GM12878 (cell line): ENCODE results near the gene GRN. TPM values are rescaled to one million over a fixed set of nuclear protein-coding genes. Genes with fewer than 3 reads are reported as not detected.
"Not testable (repeated sequence)": the region's sequence is repeated elsewhere in the genome, so short reads cannot be mapped to it uniquely, and the experiment has no call there.

ENCODE experiments used
- ATAC-seq: fragments of 200-7000 bp; cut with Tn5 transposase; 3 replicates; pipeline ENCODE4 v1.9.1; 2020; ENCODE audit warnings: mild to moderate bottlenecking, moderate library complexity
- BruUV-seq: library from RNA; stranded (reverse); fragments of 400-500 nt; replicated peaks from 2 replicates; lab custom pipeline; 2021; lab: Mats Ljungman, UMichigan
- CTCF ChIA-PET: fragments of 300-600 bp; sonication (Branson Sonifier 250); formaldehyde crosslinking; extraction: SDS; loops from one replicate; lab custom pipeline; 2021; ENCODE audit warnings: inconsistent platforms; lab: Yijun Ruan, JAX
- POLR2A ChIA-PET: fragments of 350-600 bp; formaldehyde crosslinking; extraction: SDS; loops from one replicate; lab custom pipeline; 2021; ENCODE audit warnings: inconsistent platforms; lab: Charles Lee
- RAD21 ChIA-PET: fragments of 300-600 bp; sonication (Branson Sonifier 250); formaldehyde crosslinking; loops from one replicate; lab custom pipeline; 2023; ENCODE audit warnings: antibody characterized with exemption; ENCODE audit not compliant: unreplicated experiment; lab: Charles Lee
- SMC1A ChIA-PET: fragments of 300-600 bp; sonication (Branson Sonifier 250); formaldehyde crosslinking; loops from one replicate; lab custom pipeline; 2023; ENCODE audit not compliant: unreplicated experiment, uncharacterized antibody; lab: Charles Lee
- DNase-seq: peaks from one replicate; pipeline ENCODE4 v3.0.0-alpha.2; 2011; ENCODE audit warnings: low read depth, low spot score
- FAIRE-seq: peaks from 3 replicates; lab custom pipeline; 2011; peaks lifted over from hg19 to GRCh38; lab: Jason Lieb, UNC
- H2AFZ ChIP-seq: 2 replicates; pipeline ENCODE4 v1.6.0; 2011; ENCODE audit warnings: low read depth, low read length, control low read depth; ENCODE audit not compliant: control insufficient read depth
- H3K27ac ChIP-seq: 2 replicates; pipeline ENCODE4 v1.5.1; 2011; ENCODE audit warnings: control low read depth; ENCODE audit not compliant: control insufficient read depth, insufficient read depth
- H3K27me3 ChIP-seq, 2 experiments: replicated peaks in 1 of 2; 2 replicates each; pipeline versions ENCODE4 v1.6.0 to v1.6.1; 2011; ENCODE audit warnings: low read length in 1 of 2; ENCODE audit not compliant: control insufficient read depth in 2 of 2, insufficient read depth in 2 of 2
- H3K36me3 ChIP-seq, 2 experiments: 2 replicates each; pipeline ENCODE4 v1.5.1; 2011; ENCODE audit warnings: low read length in 1 of 2; ENCODE audit not compliant: control insufficient read depth in 2 of 2, insufficient read depth in 2 of 2
- H3K4me1 ChIP-seq: 2 replicates; pipeline ENCODE4 v1.6.1; 2011; ENCODE audit warnings: mild to moderate bottlenecking, low read length, moderate library complexity, mixed read lengths; ENCODE audit not compliant: control insufficient read depth, insufficient read depth
- H3K4me2 ChIP-seq: 2 replicates; pipeline ENCODE4 v1.6.0; 2011; ENCODE audit warnings: control low read depth; ENCODE audit not compliant: control insufficient read depth, insufficient read depth
- H3K4me3 ChIP-seq: fragments of 200-600 bp; sonication (generic); 2 replicates; pipeline ENCODE4 v1.5.1; 2016
- H3K79me2 ChIP-seq: 2 replicates; pipeline ENCODE4 v1.6.0; 2011; ENCODE audit warnings: low read length; ENCODE audit not compliant: control insufficient read depth, insufficient read depth
- H3K9ac ChIP-seq: 2 replicates; pipeline ENCODE4 v1.8.0; 2011; ENCODE audit warnings: low read length, control low read depth, mixed read lengths; ENCODE audit not compliant: control insufficient read depth, insufficient read depth
- H3K9me3 ChIP-seq: replicated peaks from 3 replicates; pipeline ENCODE4 v1.5.1; 2011; ENCODE audit warnings: mild to moderate bottlenecking, low read length; ENCODE audit not compliant: control insufficient read depth, insufficient read depth
- H4K20me1 ChIP-seq: 2 replicates; pipeline ENCODE4 v1.6.0; 2011; ENCODE audit not compliant: control insufficient read depth, insufficient read depth
- CBFB ChIP-seq: IDR thresholded peaks from 2 replicates; pipeline ENCODE4 v1.6.1; 2016; ENCODE audit warnings: antibody characterized with exemption, low read depth
- FOXK2 ChIP-seq: fragments of 450-650 bp; IDR thresholded peaks from 2 replicates; pipeline ENCODE4 v1.6.1; 2017; ENCODE audit warnings: mild to moderate bottlenecking, moderate library complexity
- IKZF2 ChIP-seq, 2 experiments: fragments of 450-650 bp; IDR thresholded peaks; 2 replicates each; pipeline ENCODE4 v1.6.1; 2017; ENCODE audit warnings: mild to moderate bottlenecking in 2 of 2, moderate library complexity in 2 of 2
- KDM1A ChIP-seq: fragments of 200-600 bp; sonication (generic); IDR thresholded peaks from 2 replicates; pipeline ENCODE4 v1.6.1; 2016; ENCODE audit warnings: borderline replicate concordance
- PML ChIP-seq: IDR thresholded peaks from 2 replicates; pipeline ENCODE4 v1.6.1; 2012; ENCODE audit warnings: low read length, inconsistent platforms
- POU2F2 ChIP-seq: IDR thresholded peaks from 3 replicates; pipeline ENCODE4 v1.6.1; 2011; ENCODE audit warnings: low read depth, mild to moderate bottlenecking, low read length, borderline replicate concordance
- SRF ChIP-seq, 2 experiments: IDR thresholded peaks; 2 replicates each; pipeline ENCODE4 v1.6.1; 2011; ENCODE audit warnings: low read depth in 2 of 2, low read length in 2 of 2, mild to moderate bottlenecking in 1 of 2, moderate library complexity in 1 of 2
- TCF12 ChIP-seq: IDR thresholded peaks from 2 replicates; pipeline ENCODE4 v1.6.1; 2011; ENCODE audit warnings: low read depth, mild to moderate bottlenecking, low read length
- YBX1 ChIP-seq: fragments of 450-650 bp; IDR thresholded peaks from 2 replicates; pipeline ENCODE4 v1.6.1; 2016; ENCODE audit warnings: antibody characterized with exemption
- ZNF217 ChIP-seq: fragments of 450-650 bp; IDR thresholded peaks from 2 replicates; pipeline ENCODE4 v1.6.1; 2017; ENCODE audit warnings: antibody characterized with exemption, mild to moderate bottlenecking
- WGBS: methylation state at CpG from one replicate; pipeline ENCODE4 v1.1.6; 2016; ENCODE audit warnings: low lambda C conversion rate; ENCODE audit not compliant: insufficient replicate concordance, insufficient coverage; ENCODE audit errors: missing lambda C conversion rate; 5-methylcytosine and 5-hydroxymethylcytosine counted together
- in situ Hi-C: fragments of 300-500 bp; cut with MboI; formaldehyde crosslinking; loops from 9 replicates; pipeline ENCODE4 v1.14.3; 2018; ENCODE audit warnings: mixed read lengths
- intact Hi-C: fragments of 100-400 bp; cut with micrococcal nuclease; formaldehyde crosslinking; loops from one replicate; pipeline ENCODE4 v1.14.2; 2022; ENCODE audit not compliant: unreplicated experiment
- polyA plus RNA-seq, 11 experiments: library from polyadenylated mRNA; depleted of rRNA in 4 of 11; unstranded in 6 of 11; stranded (reverse) in 5 of 11; fragments of >200 nt; fragmentation: Nextera tagmentation in 4 of 11; fragmentation: Illumina TruSeq in 1 of 11; extraction: Ambion mirVana in 4 of 11; extraction: Trizol in 1 of 11; gene quantifications; 1 replicate in 1 of 11; 2 replicates in 10 of 11; pipeline versions ENCODE4 v1.2.1 to v1.2.3, GENCODE V29; 2011 to 2016; ENCODE audit warnings: inconsistent platforms in 2 of 11, missing spikeins in 2 of 11, low read depth in 1 of 11
- total RNA-seq, 4 experiments: library from RNA; depleted of rRNA in 3 of 4; stranded (reverse); fragments of >200 nt in 3 of 4; fragmentation: Illumina TruSeq in 1 of 4; extraction: Trizol in 1 of 4; gene quantifications; 2 replicates each; pipeline versions ENCODE4 v1.2.1 to v1.2.3, GENCODE V29; 2013 to 2021
- TF ChIP-seq, protein P1 (sequence below): IDR thresholded peaks from 2 replicates; pipeline ENCODE4 v1.6.1; 2012; ENCODE audit warnings: low read length, inconsistent platforms

The GRN gene
- total and polyA plus RNA-seq, 10 of the 15 experiments (the other 5 are each of a cell fraction or from before 2014, with no cell fraction given), result 22.3 to 389 (median 139) TPM

DNA sequence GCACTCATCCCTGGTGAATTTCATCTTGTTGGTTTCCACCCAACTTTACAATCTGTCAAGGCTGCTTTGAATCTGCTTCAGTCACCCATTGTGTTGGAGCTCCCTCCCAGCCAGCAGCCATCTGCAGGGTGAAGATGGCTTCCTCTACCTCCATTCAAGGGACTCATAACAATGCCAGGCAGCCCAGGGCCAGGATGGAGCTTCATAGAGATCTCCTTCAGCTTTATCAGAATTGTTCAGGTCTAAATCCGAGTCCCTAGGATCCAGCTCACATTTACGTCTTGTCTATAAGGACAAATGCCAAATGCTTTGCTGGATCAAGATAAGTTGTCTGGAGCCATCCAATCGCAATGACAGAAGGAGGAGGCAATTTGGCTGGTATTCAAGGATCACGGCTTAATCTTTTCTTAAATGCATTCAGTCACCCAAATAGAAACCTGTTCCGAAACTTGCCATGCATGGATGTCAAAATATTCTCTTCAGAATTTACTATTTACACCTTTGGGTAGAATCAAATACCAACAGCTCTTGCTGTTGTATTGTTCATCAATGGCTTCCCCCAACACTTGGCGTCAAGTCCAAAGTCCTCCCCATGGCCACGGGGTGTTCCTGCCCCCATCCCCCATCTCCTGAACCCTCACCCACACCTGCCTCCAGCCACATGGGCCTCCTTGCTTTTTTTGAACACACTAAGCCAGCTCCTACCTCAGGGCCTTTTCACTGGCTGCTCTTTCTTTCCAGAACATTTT, 22.3 kb downstream of the GRN start:
- H3K4me2 ChIP-seq, result no peak overlapping the region
- peaks cover 0 to 2% of the 10 kb centered on the region in 2 experiments for H3K27me3 ChIP-seq
- no peaks in the 10 kb centered on the region for H3K79me2 ChIP-seq
- ChIA-PET RAD21 (interaction anchor here (1.0 kb wide), 1 partner anchor 156 kb away, joined by 3 read pairs; no protein-coding TSS in a partner anchor), SMC1A (no interaction called here), CTCF (interaction anchor here (1.0 to 1.2 kb wide), 2 partner anchors 9 to 31 kb away, joined by 3 to 8 read pairs; no protein-coding TSS in a partner anchor), POLR2A (interaction anchor here (0.5 kb wide), 1 partner anchor 72 kb away, joined by 3 read pairs; no protein-coding TSS in a partner anchor)
- no peaks in the 10 kb centered on the region for H3K4me1 ChIP-seq
- no peak for TF ChIP-seq FOXK2
- no peak for TF ChIP-seq IKZF2 (IDR thresholded peaks at IDR 0.05)
- TF ChIP-seq, protein P1, sequence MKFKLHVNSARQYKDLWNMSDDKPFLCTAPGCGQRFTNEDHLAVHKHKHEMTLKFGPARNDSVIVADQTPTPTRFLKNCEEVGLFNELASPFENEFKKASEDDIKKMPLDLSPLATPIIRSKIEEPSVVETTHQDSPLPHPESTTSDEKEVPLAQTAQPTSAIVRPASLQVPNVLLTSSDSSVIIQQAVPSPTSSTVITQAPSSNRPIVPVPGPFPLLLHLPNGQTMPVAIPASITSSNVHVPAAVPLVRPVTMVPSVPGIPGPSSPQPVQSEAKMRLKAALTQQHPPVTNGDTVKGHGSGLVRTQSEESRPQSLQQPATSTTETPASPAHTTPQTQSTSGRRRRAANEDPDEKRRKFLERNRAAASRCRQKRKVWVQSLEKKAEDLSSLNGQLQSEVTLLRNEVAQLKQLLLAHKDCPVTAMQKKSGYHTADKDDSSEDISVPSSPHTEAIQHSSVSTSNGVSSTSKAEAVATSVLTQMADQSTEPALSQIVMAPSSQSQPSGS, result no peak
- no peak for TF ChIP-seq SRF (IDR thresholded peaks at IDR 0.05; ENCODE audit: low read depth in 2 of 2, low read length in 2 of 2)
- TF ChIP-seq YBX1, result no peak
- no peak for TF ChIP-seq TCF12
- TF ChIP-seq POU2F2, result no peak
- TF ChIP-seq ZNF217, result no peak
- no peak for TF ChIP-seq CBFB
- TF ChIP-seq KDM1A, result no peak
- TF ChIP-seq PML, result no peak
- H3K9me3 ChIP-seq, result no peaks in the 10 kb centered on the region
- BruUV-seq, result no TSS peak
- no peak overlapping the region for H2AFZ ChIP-seq
- ATAC-seq (no peak), DNase-seq (no peak), FAIRE-seq (no peak)
- H3K4me3 ChIP-seq, result no peak overlapping the region
- WGBS, result 56% methylated on average over 7 of the region's 7 CpGs
- H4K20me1 ChIP-seq, result no peaks in the 10 kb centered on the region
- H3K27ac ChIP-seq, result no peak overlapping the region
- H3K36me3 ChIP-seq, result no peaks in the 10 kb centered on the region
- no peak overlapping the region for H3K9ac ChIP-seq
- in situ Hi-C loops, result no loop called here
- intact Hi-C loops, result no loop called here

GRCh38 chr17:44368391-44369243, 23.5 kb downstream of the GRN start:
- H3K9ac ChIP-seq, H3K27ac ChIP-seq, FAIRE-seq, ATAC-seq, BruUV-seq, in situ Hi-C loops, H3K4me3 ChIP-seq, H3K4me2 ChIP-seq, RAD21 ChIA-PET, H3K4me1 ChIP-seq, H3K27me3 ChIP-seq, SMC1A ChIA-PET, DNase-seq, intact Hi-C loops, H4K20me1 ChIP-seq, H3K79me2 ChIP-seq, H3K36me3 ChIP-seq, H2AFZ ChIP-seq, H3K9me3 ChIP-seq: not testable (repeated sequence)
- POLR2A ChIA-PET, result interaction anchor here (0.7 kb wide), 1 partner anchor 494 kb away, joined by 4 read pairs; no protein-coding TSS in a partner anchor
- CTCF ChIA-PET, result interaction anchor here (1.0 kb wide), 1 partner anchor 491 kb away, joined by 3 read pairs; no protein-coding TSS in a partner anchor
- 83% methylated on average over 39 of the region's 42 CpGs for WGBS
